H1 (cell line): ENCODE measurements around the gene WDR7. TPM values are rescaled to one million over a fixed set of nuclear protein-coding genes. Genes with fewer than 3 reads are reported as not detected.

Experiments
- CTCF ChIA-PET: fragments of 300-600 bp; sonication (Branson Sonifier 250); formaldehyde crosslinking; loops from one replicate; lab custom pipeline; 2021; ENCODE audit not compliant: partially characterized antibody; lab: Charles Lee
- POLR2A ChIA-PET: fragments of 300-600 bp; sonication (Branson Sonifier 250); formaldehyde crosslinking; loops from one replicate; lab custom pipeline; 2021; ENCODE audit warnings: inconsistent platforms; ENCODE audit not compliant: partially characterized antibody; lab: Charles Lee
- DNase-seq, 2 experiments: peaks; one replicate each; pipeline versions ENCODE4 v3.0.0 to v3.0.0-alpha.2; 2010 to 2022; ENCODE audit warnings: low spot score in 2 of 2, low read depth in 1 of 2, mixed read lengths in 1 of 2
- FAIRE-seq: peaks from 2 replicates; lab custom pipeline; 2011; peaks lifted over from hg19 to GRCh38; lab: Jason Lieb, UNC
- H2AFZ ChIP-seq: 2 replicates; pipeline ENCODE4 v1.8.1; 2012; ENCODE audit warnings: low read length, inconsistent platforms
- H2AK5ac ChIP-seq: 2 replicates; pipeline ENCODE4 v1.6.1; 2013; ENCODE audit warnings: low read depth, low read length
- H2BK120ac ChIP-seq: replicated peaks from 2 replicates; pipeline ENCODE3; 2013; ENCODE audit warnings: low read depth, low read length, inconsistent platforms
- H2BK12ac ChIP-seq: 2 replicates; pipeline ENCODE4 v1.6.1; 2013; ENCODE audit warnings: low read depth, low read length
- H2BK15ac ChIP-seq: 2 replicates; pipeline ENCODE4 v1.6.1; 2013; ENCODE audit warnings: low read length
- H2BK20ac ChIP-seq: 2 replicates; pipeline ENCODE4 v1.6.1; 2013; ENCODE audit warnings: low read length
- H2BK5ac ChIP-seq: 2 replicates; pipeline ENCODE4 v1.6.1; 2013; ENCODE audit warnings: low read depth, low read length
- H3K14ac ChIP-seq: 2 replicates; pipeline ENCODE4 v1.6.1; 2013; ENCODE audit warnings: inconsistent platforms; ENCODE audit not compliant: insufficient read length
- H3K18ac ChIP-seq: 2 replicates; pipeline ENCODE4 v1.6.1; 2013; ENCODE audit warnings: low read length; ENCODE audit errors: extremely low read depth
- H3K23ac ChIP-seq: 2 replicates; pipeline ENCODE4 v1.6.1; 2013; ENCODE audit warnings: inconsistent platforms; ENCODE audit not compliant: insufficient read length
- H3K23me2 ChIP-seq: 2 replicates; pipeline ENCODE4 v1.6.1; 2013; ENCODE audit warnings: low read depth, low read length
- H3K27ac ChIP-seq: 2 replicates; pipeline ENCODE4 v1.6.1; 2011; ENCODE audit warnings: low read depth, low read length, inconsistent platforms
- H3K27me3 ChIP-seq, 4 experiments: replicated peaks in 1 of 4; 1 replicate in 1 of 4; 2 replicates in 3 of 4; pipeline versions ENCODE4 v1.6.1 to v1.8.1; 2011 to 2013; ENCODE audit warnings: low read length in 3 of 4, mild to moderate bottlenecking in 3 of 4, inconsistent platforms in 2 of 4, mixed read lengths in 2 of 4, moderate library complexity in 1 of 4; ENCODE audit not compliant: control insufficient read depth in 3 of 4, insufficient read depth in 3 of 4; ENCODE audit errors: extremely low read depth in 1 of 4
- H3K36me3 ChIP-seq, 4 experiments: 2 replicates each; pipeline versions ENCODE4 v1.6.1 to v1.8.1; 2011 to 2013; ENCODE audit warnings: mild to moderate bottlenecking in 4 of 4, low read length in 3 of 4, moderate library complexity in 2 of 4, control low read depth in 1 of 4, inconsistent platforms in 1 of 4; ENCODE audit not compliant: insufficient read depth in 4 of 4, control insufficient read depth in 2 of 4
- H3K4ac ChIP-seq: replicated peaks from 2 replicates; pipeline ENCODE3; 2013; ENCODE audit warnings: low read length, low read depth, mixed read lengths, inconsistent platforms; ENCODE audit not compliant: insufficient read length
- H3K4me1 ChIP-seq, 4 experiments: replicated peaks in 1 of 4; 1 replicate in 1 of 4; 2 replicates in 3 of 4; pipeline versions ENCODE4 v1.6.1 to v1.8.1; 2011 to 2013; ENCODE audit warnings: low read length in 3 of 4, inconsistent platforms in 2 of 4, mixed read lengths in 1 of 4; ENCODE audit not compliant: insufficient read depth in 4 of 4, control insufficient read depth in 3 of 4
- H3K4me2 ChIP-seq, 2 experiments: 2 replicates each; pipeline versions ENCODE4 v1.6.1 to v1.8.1; 2011 to 2013; ENCODE audit warnings: low read depth in 2 of 2, low read length in 2 of 2, control low read depth in 1 of 2, inconsistent platforms in 1 of 2, mild to moderate bottlenecking in 1 of 2; ENCODE audit not compliant: insufficient read depth in 1 of 2
- H3K4me3 ChIP-seq, 4 experiments: fragments of 200-600, 300-600 bp in 1 of 4; sonication (generic), shearing (Covaris generic), sonication (Bioruptor Twin) in 1 of 4; 2 replicates each; pipeline versions ENCODE4 v1.5.1 to v1.8.1; 2011 to 2016; ENCODE audit warnings: low read length in 4 of 4, low read depth in 3 of 4, control low read depth in 2 of 4, inconsistent platforms in 2 of 4, mild to moderate bottlenecking in 2 of 4, mixed read lengths in 1 of 4, moderate library complexity in 1 of 4; ENCODE audit not compliant: insufficient read depth in 2 of 4; ENCODE audit errors: extremely low read depth in 1 of 4
- H3K56ac ChIP-seq: replicated peaks from 2 replicates; pipeline ENCODE3; 2013; ENCODE audit warnings: low read depth, mild to moderate bottlenecking, mixed read lengths, low read length, inconsistent platforms; ENCODE audit not compliant: insufficient read length
- H3K79me1 ChIP-seq: 2 replicates; pipeline ENCODE4 v1.6.1; 2013; ENCODE audit warnings: low read depth, low read length, control low read depth
- H3K79me2 ChIP-seq, 2 experiments: 2 replicates each; pipeline versions ENCODE4 v1.6.1 to v1.8.1; 2012 to 2013; ENCODE audit warnings: low read length in 2 of 2, mild to moderate bottlenecking in 2 of 2, inconsistent platforms in 1 of 2; ENCODE audit not compliant: insufficient read depth in 2 of 2, control insufficient read depth in 1 of 2
- H3K9ac ChIP-seq, 4 experiments: replicated peaks in 1 of 4; 1 replicate in 1 of 4; 2 replicates in 3 of 4; pipeline versions ENCODE4 v1.6.1 to v1.8.1; 2011 to 2013; ENCODE audit warnings: low read depth in 3 of 4, low read length in 3 of 4, control low read depth in 2 of 4, mild to moderate bottlenecking in 2 of 4, moderate library complexity in 2 of 4, inconsistent platforms in 1 of 4; ENCODE audit errors: extremely low read depth in 1 of 4
- H3K9me3 ChIP-seq, 2 experiments: 2 replicates each; pipeline versions ENCODE4 v1.6.1 to v1.8.1; 2012 to 2013; ENCODE audit warnings: mild to moderate bottlenecking in 2 of 2, moderate library complexity in 2 of 2, control low read depth in 1 of 2, inconsistent platforms in 1 of 2, low read depth in 1 of 2, low read length in 1 of 2, mixed read lengths in 1 of 2; ENCODE audit not compliant: insufficient read depth in 2 of 2
- H4K20me1 ChIP-seq, 2 experiments: replicated peaks in 1 of 2; 2 replicates each; pipeline versions ENCODE3 to v1.8.1; 2011 to 2013; ENCODE audit warnings: inconsistent platforms in 2 of 2, low read length in 2 of 2, mild to moderate bottlenecking in 1 of 2; ENCODE audit not compliant: insufficient read depth in 2 of 2, control insufficient read depth in 1 of 2
- H4K5ac ChIP-seq: 2 replicates; pipeline ENCODE4 v1.6.1; 2013; ENCODE audit warnings: low read length, low read depth, mixed read lengths, inconsistent platforms; ENCODE audit not compliant: insufficient read length
- H4K8ac ChIP-seq: 2 replicates; pipeline ENCODE4 v1.8.0; 2013; ENCODE audit warnings: mild to moderate bottlenecking, moderate library complexity, low read length, inconsistent platforms; ENCODE audit not compliant: insufficient read depth; ENCODE audit errors: extremely low read depth
- H4K91ac ChIP-seq: replicated peaks from 2 replicates; pipeline ENCODE3; 2013; ENCODE audit warnings: low read length, mixed read lengths, inconsistent platforms; ENCODE audit not compliant: insufficient read length
- CBX8 ChIP-seq: fragments of 300-800, 300-1000 bp; sonication (generic); IDR thresholded peaks from 2 replicates; pipeline ENCODE4 v1.7.1; 2016; ENCODE audit warnings: low read depth, low read length, borderline replicate concordance
- CHD1 ChIP-seq: IDR thresholded peaks from 2 replicates; pipeline ENCODE4 v1.6.1; 2012; ENCODE audit warnings: low read depth, low read length, improper control_type of control experiment
- EGR1 ChIP-seq: IDR thresholded peaks from 2 replicates; pipeline ENCODE4 v1.6.1; 2011; ENCODE audit warnings: low read depth, low read length, borderline replicate concordance
- EP300 ChIP-seq, 2 experiments: IDR thresholded peaks; 1 replicate in 1 of 2; 2 replicates in 1 of 2; pipeline ENCODE4 v1.6.1; 2011 to 2012; ENCODE audit warnings: low read depth in 2 of 2, low read length in 2 of 2, mild to moderate bottlenecking in 2 of 2, borderline replicate concordance in 1 of 2, inconsistent platforms in 1 of 2, moderate library complexity in 1 of 2
- HDAC2 ChIP-seq, 2 experiments: fragments of 300-600 bp in 1 of 2; sonication (generic) in 1 of 2; IDR thresholded peaks; 2 replicates each; pipeline ENCODE4 v1.6.1; 2011 to 2012; ENCODE audit warnings: low read depth in 2 of 2, low read length in 2 of 2, mild to moderate bottlenecking in 2 of 2, moderate library complexity in 2 of 2, borderline replicate concordance in 1 of 2, inconsistent platforms in 1 of 2
- KDM5A ChIP-seq: fragments of 200-600 bp; IDR thresholded peaks from 2 replicates; pipeline ENCODE4 v1.7.1; 2012; ENCODE audit warnings: mild to moderate bottlenecking, low read length, inconsistent platforms, mixed read lengths
- RAD21 ChIP-seq, 2 experiments: IDR thresholded peaks in 1 of 2; conservative IDR thresholded peaks in 1 of 2; 2 replicates each; pipeline ENCODE4 v1.6.1; 2011; ENCODE audit warnings: low read depth in 2 of 2, low read length in 2 of 2, improper control_type of control experiment in 1 of 2, inconsistent platforms in 1 of 2, mild to moderate bottlenecking in 1 of 2, moderate library complexity in 1 of 2
- RFX5 ChIP-seq: IDR thresholded peaks from 2 replicates; pipeline ENCODE4 v1.6.1; 2011; ENCODE audit warnings: low read depth, low read length, improper control_type of control experiment, borderline replicate concordance
- RXRA ChIP-seq: IDR thresholded peaks from 2 replicates; pipeline ENCODE4 v1.6.1; 2011; ENCODE audit warnings: low read depth, mild to moderate bottlenecking, low read length, moderate library complexity; ENCODE audit not compliant: insufficient read depth
- SAP30 ChIP-seq: fragments of 300-600 bp; sonication (generic); IDR thresholded peaks from 2 replicates; pipeline ENCODE4 v1.7.1; 2012; ENCODE audit warnings: low read length, moderate library complexity, mild to moderate bottlenecking, inconsistent platforms; ENCODE audit not compliant: insufficient read depth, insufficient replicate concordance
- SP4 ChIP-seq: IDR thresholded peaks from 2 replicates; pipeline ENCODE4 v1.6.1; 2012; ENCODE audit warnings: low read length, inconsistent platforms
- WGBS, 2 experiments: shearing (Covaris generic) in 1 of 2; methylation state at CpG; one replicate each; pipeline versions ENCODE4 v1.1.6 to v1.1.7; 2013 to 2015; ENCODE audit warnings: low lambda C conversion rate in 2 of 2, mixed read lengths in 2 of 2, inconsistent platforms in 1 of 2, low coverage in 1 of 2, missing lambda C conversion rate in 1 of 2; ENCODE audit not compliant: insufficient replicate concordance in 2 of 2, insufficient coverage in 1 of 2, insufficient read length in 1 of 2; ENCODE audit errors: extremely low coverage in 1 of 2, missing lambda C conversion rate in 1 of 2; 5-methylcytosine and 5-hydroxymethylcytosine counted together
- polyA plus RNA-seq, 7 experiments: library from polyadenylated mRNA; depleted of rRNA in 3 of 7; stranded (reverse) in 5 of 7; unstranded in 2 of 7; fragments of >200 nt in 5 of 7; fragments of 200-250 nt in 2 of 7; gene quantifications; 1 replicate in 5 of 7; 2 replicates in 1 of 7; 4 replicates in 1 of 7; pipeline versions ENCODE4 v1.2.1 to v1.2.3, GENCODE V29; 2011 to 2013; ENCODE audit warnings: missing spikeins in 2 of 7, mixed read lengths in 2 of 7
- total RNA-seq: library from RNA; stranded (reverse); fragmentation: NEBNext Ultra II Directional; extraction: Animal tissue kit (Norgen Biotek cat#: 25700); gene quantifications from 2 replicates; pipeline ENCODE4 v1.2.1, GENCODE V29; 2021

WDR7 gene
- total and polyA plus RNA-seq, 2 of the 8 experiments (the other 6 are each of a cell fraction or from before 2014, with no cell fraction given): 5.5 to 15.2 TPM

GRCh38 chr18:56652802-56653201 is 1.6 kb downstream of the WDR7 start:
- H3K4ac ChIP-seq: no peak overlapping the region
- no peak overlapping the region for H4K5ac ChIP-seq
- 95% methylated on average over 4 of the region's 4 CpGs; no CpG with 5 or more reads in 1 of the 2 experiments for WGBS, 2 experiments
- H3K79me1 ChIP-seq: peaks cover 4% of the 10 kb centered on the region; the same call in 1 of the 2 replicates
- no peak overlapping the region for H2BK20ac ChIP-seq
- no peaks in the 10 kb centered on the region for H3K9me3 ChIP-seq
- CTCF ChIA-PET: no interaction called here
- H3K36me3 ChIP-seq: no peaks in the 10 kb centered on the region
- H3K27ac ChIP-seq: no peak overlapping the region
- no peak overlapping the region for H3K4me3 ChIP-seq
- peaks cover 0 to 40% of the 10 kb centered on the region in 2 experiments; a peak in 2 of 4 replicates for H3K79me2 ChIP-seq
- H4K91ac ChIP-seq: no peak overlapping the region
- no peak overlapping the region for H2BK12ac ChIP-seq
- H3K27me3 ChIP-seq: no peaks in the 10 kb centered on the region
- H2AK5ac ChIP-seq: no peak overlapping the region
- peaks cover 9% of the 10 kb centered on the region for H3K23me2 ChIP-seq
- H3K56ac ChIP-seq: no peak overlapping the region
- peaks cover 0 to 2% (median 0%) of the 10 kb centered on the region in 4 experiments; a peak in 1 of 7 replicates for H3K4me1 ChIP-seq
- no peak overlapping the region for H3K23ac ChIP-seq
- no peak overlapping the region for H2AFZ ChIP-seq
- no peak overlapping the region for H2BK15ac ChIP-seq
- H3K14ac ChIP-seq: no peak overlapping the region
- no peak overlapping the region for H3K9ac ChIP-seq
- H4K8ac ChIP-seq: no peak overlapping the region
- DNase-seq (no peak), FAIRE-seq (no peak)
- H2BK5ac ChIP-seq: no peak overlapping the region
- no peak overlapping the region for H3K18ac ChIP-seq
- TF ChIP-seq RAD21 (IDR thresholded peaks at IDR 0.05 in 1 of 2, conservative IDR thresholded peaks at IDR 0.05 in 1 of 2; ENCODE audit: low read depth in 2 of 2, low read length in 2 of 2) (no peak), HDAC2 (IDR thresholded peaks at IDR 0.05; ENCODE audit: borderline replicate concordance in 1 of 2, low read depth in 2 of 2, low read length in 2 of 2) (no peak), SAP30 (no peak), SP4 (no peak), CBX8 (no peak), RFX5 (no peak), CHD1 (no peak), KDM5A (no peak), EP300 (IDR thresholded peaks at IDR 0.05; ENCODE audit: borderline replicate concordance in 1 of 2, low read depth in 2 of 2, low read length in 2 of 2) (no peak), EGR1 (no peak), RXRA (no peak)
- H3K4me2 ChIP-seq: no peak overlapping the region; a peak in 1 of 4 replicates
- no peak overlapping the region for H2BK120ac ChIP-seq
- H4K20me1 ChIP-seq: peaks cover 0 to 5% of the 10 kb centered on the region in 2 experiments
- POLR2A ChIA-PET: no interaction called here
